ENCODE measurements around the gene LRP8. TPM values are rescaled to one million over a fixed set of nuclear protein-coding genes. Genes with fewer than 3 reads are reported as not detected.

LRP8 gene
- total and polyA plus RNA-seq, 9 of the 15 experiments (the other 6 are each of a cell fraction or from before 2014, with no cell fraction given), result 7.1 to 56.1 (median 31.3) TPM

DNA sequence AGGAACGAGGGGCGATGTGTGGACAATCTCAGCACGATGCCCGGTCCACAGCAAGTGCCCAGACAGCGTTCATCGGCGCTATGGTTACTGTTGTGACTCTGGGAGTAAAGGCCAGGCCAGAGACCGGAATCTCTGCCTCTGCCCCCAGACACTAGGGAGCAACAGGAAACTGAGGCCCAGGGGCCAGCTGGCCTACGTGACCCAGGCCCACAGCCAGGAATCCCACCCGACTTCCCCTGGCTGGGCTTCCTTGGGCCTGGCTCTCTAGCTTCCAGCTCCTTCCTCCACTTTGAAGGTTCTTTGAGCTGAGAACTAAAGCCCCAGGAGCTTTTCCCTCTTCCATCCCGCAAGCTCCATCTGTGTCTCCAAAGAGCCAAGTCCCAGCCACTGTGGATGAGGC, 4.6 kb downstream of the LRP8 start:
- Histone ChIP-seq H3K4me2 (ENCODE audit: insufficient read depth, low read length) (no peak overlapping the region), H2AFZ (ENCODE audit: low read depth, low read length) (no peak overlapping the region), H3K9me1 (ENCODE audit: control insufficient read depth, insufficient read depth, low read length) (no peaks in the 10 kb centered on the region), H3K36me3 (ENCODE audit: control insufficient read depth, insufficient read depth, low read length) (peaks cover 72% of the 10 kb centered on the region), H4K20me1 (replicated peaks; ENCODE audit: control insufficient read depth, insufficient read depth, low read length) (peaks cover 17% of the 10 kb centered on the region; the same call in 1 of the 2 replicates), H3K27ac (ENCODE audit: extremely low read depth, low read depth, low read length) (no peak overlapping the region), H3K27me3 (ENCODE audit: control insufficient read depth in 2 of 2, insufficient read depth in 2 of 2, low read length in 2 of 2) (no peaks in the 10 kb centered on the region), H3K79me2 (ENCODE audit: control insufficient read depth, insufficient read depth, low read length) (peaks cover 65% of the 10 kb centered on the region), H3K9ac (ENCODE audit: insufficient read depth in 1 of 2, low read depth in 2 of 2, low read length in 2 of 2) (peak overlapping the region in 1 of 2 experiments; percentile 15; a peak in 1 of 4 replicates), H3K4me3 (no peak overlapping the region), H3K4me1 (replicated peaks in 1 of 2; ENCODE audit: control insufficient read depth in 2 of 2, insufficient read depth in 2 of 2, low read length in 2 of 2) (peaks cover 14 to 33% of the 10 kb centered on the region in 2 experiments), H3K9me3 (replicated peaks; ENCODE audit: control insufficient read depth, insufficient read depth, low read depth, low read length) (no peaks in the 10 kb centered on the region)
- in situ Hi-C loops (cut with MboI), result no loop called here
- intact Hi-C loops (cut with micrococcal nuclease), result no loop called here
- BruUV-seq (replicated peaks), result no TSS peak
- ATAC-seq (no peak), FAIRE-seq (no peak), DNase-seq (ENCODE audit: extremely low read depth in 1 of 4, low spot score in 3 of 4) (no peak)
- 91% methylated on average over 11 of the region's 11 CpGs for WGBS (ENCODE audit: insufficient coverage, low coverage, missing lambda C conversion rate)
- ChIA-PET POLR2A (interaction anchor here (0.6 to 1.6 kb wide), 6 partner anchors 9 to 376 kb away, joined by 3 to 9 read pairs (median 5); no protein-coding TSS in a partner anchor), CTCF (ENCODE audit: low intra/inter-chr PET ratio) (no interaction called here)
- TF ChIP-seq, protein P1, sequence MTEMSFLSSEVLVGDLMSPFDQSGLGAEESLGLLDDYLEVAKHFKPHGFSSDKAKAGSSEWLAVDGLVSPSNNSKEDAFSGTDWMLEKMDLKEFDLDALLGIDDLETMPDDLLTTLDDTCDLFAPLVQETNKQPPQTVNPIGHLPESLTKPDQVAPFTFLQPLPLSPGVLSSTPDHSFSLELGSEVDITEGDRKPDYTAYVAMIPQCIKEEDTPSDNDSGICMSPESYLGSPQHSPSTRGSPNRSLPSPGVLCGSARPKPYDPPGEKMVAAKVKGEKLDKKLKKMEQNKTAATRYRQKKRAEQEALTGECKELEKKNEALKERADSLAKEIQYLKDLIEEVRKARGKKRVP (CRISPR knock-in tag; IDR thresholded peaks at IDR 0.05), result no peak
- TF ChIP-seq RBFOX2 (IDR thresholded peaks at IDR 0.05; ENCODE audit: low read depth, low read length), result peak; percentile 37; the same call in 1 of the 2 replicates

Measured in K562 (cell line).